Measurements from ENCODE around the gene DDX17. TPM values are rescaled to one million over a fixed set of nuclear protein-coding genes. Genes with fewer than 3 reads are reported as not detected.

Gene DDX17
- total and polyA plus RNA-seq, 9 of the 15 experiments (the other 6 are each of a cell fraction or from before 2014, with no cell fraction given): 17.6 to 421 (median 189) TPM

- TF ChIP-seq HMG20A (CRISPR knock-in tag; conservative IDR thresholded peaks at IDR 0.05): no peak
- no peak for TF ChIP-seq NBN (IDR thresholded peaks at IDR 0.05; ENCODE audit: low read depth)
- TF ChIP-seq ZNF408 (CRISPR knock-in tag; IDR thresholded peaks at IDR 0.05; ENCODE audit: low read depth): no peak
- TF ChIP-seq TBP (optimal IDR thresholded peaks at IDR 0.05; ENCODE audit: low read depth, low read length): peak; percentile 90
- TF ChIP-seq SRSF3 (IDR thresholded peaks at IDR 0.05; ENCODE audit: insufficient read depth, low read length): no peak
- no peak for TF ChIP-seq ETV6 (IDR thresholded peaks at IDR 0.05; ENCODE audit: borderline replicate concordance in 1 of 2, low read depth in 2 of 2, low read length in 1 of 2)
- no peak for TF ChIP-seq ETV6 (CRISPR knock-in tag; IDR thresholded peaks at IDR 0.05; ENCODE audit: borderline replicate concordance)
- TF ChIP-seq TRIM25 (IDR thresholded peaks at IDR 0.05; ENCODE audit: borderline replicate concordance): no peak
- TF ChIP-seq ZNF12 (CRISPR knock-in tag; IDR thresholded peaks at IDR 0.05): no peak
- TF ChIP-seq STAT6 (CRISPR knock-in tag; IDR thresholded peaks at IDR 0.05): no peak
- TF ChIP-seq RBBP5 (IDR thresholded peaks at IDR 0.05; ENCODE audit: borderline replicate concordance, insufficient read depth, low read length, poor library complexity, severe bottlenecking): peak; percentile 13
These were observed at the start of gene DDX17 (continued) for GRCh38 chr22:38506118-38506962.
